ENCODE data around the gene TRPM4. TPM values are rescaled to one million over a fixed set of nuclear protein-coding genes. Genes with fewer than 3 reads are reported as not detected.

Gene TRPM4
- total and polyA plus RNA-seq, 2 of the 13 experiments (the other 11 are each of a cell fraction or from before 2014, with no cell fraction given), result 1.9 to 4.3 TPM

DNA sequence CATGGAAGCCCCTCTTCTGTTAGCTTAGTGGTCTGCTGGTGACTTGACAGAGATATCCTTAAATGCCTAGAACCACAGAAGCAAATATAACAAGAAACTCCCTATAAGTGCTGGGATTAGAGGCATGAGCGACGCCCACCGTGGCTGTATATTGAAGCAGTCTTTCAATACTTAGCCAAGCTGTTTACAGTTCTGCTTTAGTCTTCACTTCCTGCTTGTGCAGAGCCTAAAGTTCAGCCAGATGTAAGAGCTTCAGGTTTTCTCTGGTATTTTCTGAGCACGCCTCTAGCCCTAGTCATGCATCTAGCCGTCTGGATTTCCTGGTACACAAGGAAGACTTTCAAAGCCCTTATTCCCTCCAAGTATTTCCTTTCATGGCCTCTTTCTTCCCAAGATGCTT is 28.5 kb downstream of the TRPM4 start:
- ATAC-seq (peak; percentile 88), FAIRE-seq (peak; percentile 71), DNase-seq (ENCODE audit: low spot score) (peak; percentile 56)
- Histone ChIP-seq H3K27me3 (ENCODE audit: control insufficient read depth in 1 of 2, insufficient read depth in 2 of 2, low read length in 2 of 2) (no peaks in the 10 kb centered on the region), H2AFZ (ENCODE audit: low read length) (peak overlapping the region; percentile 70), H3K9me3 (ENCODE audit: low read length) (0 out of 2 replicates have a peak, but pooled peaks cover 4% of the 10 kb centered on the region), H4K20me1 (ENCODE audit: insufficient read depth, low read length) (no peaks in the 10 kb centered on the region), H3K79me2 (ENCODE audit: insufficient read depth, low read length) (no peaks in the 10 kb centered on the region), H3K36me3 (replicated peaks in 1 of 2; ENCODE audit: control insufficient read depth in 1 of 2, insufficient read depth in 2 of 2, low read length in 2 of 2) (no peaks in the 10 kb centered on the region), H3K4me1 (ENCODE audit: insufficient read depth, low read length) (peaks cover 21% of the 10 kb centered on the region), H3K4me3 (replicated peaks in 1 of 3; ENCODE audit: insufficient read depth in 1 of 3, low read depth in 2 of 3, low read length in 3 of 3) (no peak overlapping the region), H3K9ac (ENCODE audit: insufficient read depth, low read depth, low read length) (no peak overlapping the region), H3K4me2 (ENCODE audit: low read depth, low read length) (peak overlapping the region; percentile 46), H3K27ac (ENCODE audit: extremely low read length, insufficient read depth, low read length) (peak overlapping the region; percentile 61)
- ChIA-PET POLR2A (interaction anchor here (1.0 to 1.5 kb wide), 5 partner anchors 8 to 193 kb away, joined by 3 to 4 read pairs (median 3); partner anchors contain the start of genes GYS1, HRC and RUVBL2), CTCF (ENCODE audit: low intra/inter-chr PET ratio, low total read pairs) (no interaction called here)
- intact Hi-C loops (cut with micrococcal nuclease; ENCODE audit: unreplicated experiment) (no loop called here), in situ Hi-C loops (cut with HindIII; ENCODE audit: extremely low pct_ligation_motif_present, low pct_unique_long_range_greater_than_20kb) (no loop called here)
- WGBS (ENCODE audit: low lambda C conversion rate), result 17% methylated on average over 5 of the region's 5 CpGs
- no TSS peak for BruUV-seq (replicated peaks)
- peak; percentile 34; the same call in 1 of the 2 replicates for TF ChIP-seq ZNF205 (CRISPR knock-in tag; IDR thresholded peaks at IDR 0.05)
- peak; percentile 54; the same call in 1 of the 2 replicates for TF ChIP-seq RXRB (CRISPR knock-in tag; IDR thresholded peaks at IDR 0.05; ENCODE audit: borderline replicate concordance)
- peak; percentile 71; the same call in 1 of the 2 replicates for TF ChIP-seq ZNF501 (CRISPR knock-in tag; IDR thresholded peaks at IDR 0.05)
- no peak for TF ChIP-seq MYC (CRISPR knock-in tag; IDR thresholded peaks at IDR 0.05; ENCODE audit: borderline replicate concordance)
- TF ChIP-seq ELF4 (CRISPR knock-in tag; IDR thresholded peaks at IDR 0.05; ENCODE audit: borderline replicate concordance), result 0 out of 2 replicates have a peak, but pooled peaks have one; percentile 25
- no peak for TF ChIP-seq ZNF446 (CRISPR knock-in tag; IDR thresholded peaks at IDR 0.05)
- 0 out of 2 replicates have a peak, but pooled peaks have one; percentile 53 for TF ChIP-seq ERF (CRISPR knock-in tag; IDR thresholded peaks at IDR 0.05)
- no peak for TF ChIP-seq HOXA7 (CRISPR knock-in tag; IDR thresholded peaks at IDR 0.05)
- peak; percentile 44; the same call in 1 of the 2 replicates for TF ChIP-seq MIXL1 (CRISPR knock-in tag; IDR thresholded peaks at IDR 0.05)
- no peak for TF ChIP-seq SP4 (CRISPR knock-in tag; IDR thresholded peaks at IDR 0.05)
- no peak for TF ChIP-seq POLR2AphosphoS5 (IDR thresholded peaks at IDR 0.05; ENCODE audit: low read depth, low read length)
- TF ChIP-seq NCOA2 (CRISPR knock-in tag; IDR thresholded peaks at IDR 0.05), result 0 out of 2 replicates have a peak, but pooled peaks have one; percentile 23
- no peak for TF ChIP-seq RBM22 (optimal IDR thresholded peaks at IDR 0.05; ENCODE audit: low read length)
- TF ChIP-seq ZFP37 (CRISPR knock-in tag; IDR thresholded peaks at IDR 0.05; ENCODE audit: borderline replicate concordance), result peak; percentile 65; the same call in 1 of the 2 replicates
- TF ChIP-seq ZNF709 (CRISPR knock-in tag; IDR thresholded peaks at IDR 0.05), result no peak
- TF ChIP-seq, protein P1, sequence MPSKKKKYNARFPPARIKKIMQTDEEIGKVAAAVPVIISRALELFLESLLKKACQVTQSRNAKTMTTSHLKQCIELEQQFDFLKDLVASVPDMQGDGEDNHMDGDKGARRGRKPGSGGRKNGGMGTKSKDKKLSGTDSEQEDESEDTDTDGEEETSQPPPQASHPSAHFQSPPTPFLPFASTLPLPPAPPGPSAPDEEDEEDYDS (CRISPR knock-in tag; IDR thresholded peaks at IDR 0.05), result 0 out of 2 replicates have a peak, but pooled peaks have one; percentile 21
- no peak for TF ChIP-seq ZNF496 (CRISPR knock-in tag; IDR thresholded peaks at IDR 0.05; ENCODE audit: insufficient replicate concordance)
- TF ChIP-seq ZNF350 (CRISPR knock-in tag; IDR thresholded peaks at IDR 0.05; ENCODE audit: borderline replicate concordance, low read depth), result no peak
- TF ChIP-seq NR2F6 (IDR thresholded peaks at IDR 0.05), result no peak
- TF ChIP-seq NR2F6 (CRISPR knock-in tag; IDR thresholded peaks at IDR 0.05), result 0 out of 2 replicates have a peak, but pooled peaks have one; percentile 20
- peak; percentile 86 for TF ChIP-seq FOXA3 (CRISPR knock-in tag; IDR thresholded peaks at IDR 0.05)
- no peak for TF ChIP-seq KLF12 (CRISPR knock-in tag; IDR thresholded peaks at IDR 0.05; ENCODE audit: borderline replicate concordance)
- TF ChIP-seq, protein P2, sequence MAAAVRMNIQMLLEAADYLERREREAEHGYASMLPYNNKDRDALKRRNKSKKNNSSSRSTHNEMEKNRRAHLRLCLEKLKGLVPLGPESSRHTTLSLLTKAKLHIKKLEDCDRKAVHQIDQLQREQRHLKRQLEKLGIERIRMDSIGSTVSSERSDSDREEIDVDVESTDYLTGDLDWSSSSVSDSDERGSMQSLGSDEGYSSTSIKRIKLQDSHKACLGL (CRISPR knock-in tag; IDR thresholded peaks at IDR 0.05), result no peak
- no peak for TF ChIP-seq SRF (IDR thresholded peaks at IDR 0.05; ENCODE audit: low read depth, low read length)
- TF ChIP-seq SOX13 (IDR thresholded peaks at IDR 0.05), result no peak
- TF ChIP-seq SOX13 (CRISPR knock-in tag; conservative IDR thresholded peaks at IDR 0.05 in 1 of 2, IDR thresholded peaks at IDR 0.05 in 1 of 2), result 0 out of 4 replicates have a peak, but pooled peaks of 1 of the 2 experiments have one; percentile 12
- peak; percentile 43 for TF ChIP-seq TEAD3 (CRISPR knock-in tag; optimal IDR thresholded peaks at IDR 0.05; ENCODE audit: borderline replicate concordance)
- TF ChIP-seq ZNF790 (CRISPR knock-in tag; IDR thresholded peaks at IDR 0.05; ENCODE audit: borderline replicate concordance), result no peak
- TF ChIP-seq NFKBIZ (CRISPR knock-in tag; IDR thresholded peaks at IDR 0.05), result no peak
- TF ChIP-seq ZNF367 (CRISPR knock-in tag; IDR thresholded peaks at IDR 0.05; ENCODE audit: borderline replicate concordance), result no peak

All from HepG2 (cell line).